Stomach (tissue), 9 donors: ENCODE data around the gene PAK5. TPM values are rescaled to one million over a fixed set of nuclear protein-coding genes. Genes with fewer than 3 reads are reported as not detected.

Experiments
- DNase-seq, 2 donors: peaks; one replicate each; pipeline versions ENCODE4 v3.0.0 to v3.0.0-alpha.2; 2013 to 2019
- H3K27ac ChIP-seq, 5 donors: fragments of 200-600 bp in 4 of 5; sonication (generic) in 4 of 5; one replicate each; pipeline ENCODE4 v1.5.1; 2013 to 2019; ENCODE audit warnings: mild to moderate bottlenecking in 1 of 5, moderate library complexity in 1 of 5
- H3K27me3 ChIP-seq, 3 donors: fragments of 200-600 bp; sonication (generic); one replicate each; pipeline ENCODE4 v1.5.1; 2017 to 2019; ENCODE audit warnings: mixed run types in 1 of 3
- H3K36me3 ChIP-seq, 4 donors: fragments of 200-600 bp; sonication (generic); 1 replicate in 3 of 4; 2 replicates in 1 of 4; pipeline ENCODE4 v1.5.1; 2016 to 2019
- H3K4me1 ChIP-seq, 4 donors: fragments of 200-600 bp; sonication (generic); one replicate each; pipeline ENCODE4 v1.5.1; 2016 to 2019
- H3K4me3 ChIP-seq, 4 donors: fragments of 200-600 bp; sonication (generic) in 3 of 4; one replicate each; pipeline ENCODE4 v1.5.1; 2016 to 2019; ENCODE audit warnings: mild to moderate bottlenecking in 1 of 4
- H3K9me3 ChIP-seq, 4 donors: fragments of 200-600 bp; sonication (generic); one replicate each; pipeline ENCODE4 v1.5.1; 2016 to 2019
- EP300 ChIP-seq: sonication (generic); formaldehyde crosslinking; IDR thresholded peaks from one replicate; pipeline ENCODE4 v1.6.1; 2017; ENCODE audit warnings: antibody characterized with exemption
- POLR2A ChIP-seq, 4 donors: fragments of 450-650 bp; IDR thresholded peaks; one replicate each; pipeline ENCODE4 v1.6.1; 2016; ENCODE audit warnings: antibody characterized with exemption in 4 of 4, control low read depth in 2 of 4, mild to moderate bottlenecking in 1 of 4, moderate library complexity in 1 of 4
- POLR2AphosphoS5 ChIP-seq, 3 donors: sonication (generic); formaldehyde crosslinking; IDR thresholded peaks; one replicate each; pipeline ENCODE4 v1.6.1; 2016; ENCODE audit warnings: antibody characterized with exemption in 3 of 3
- WGBS, 5 donors: extraction: QIAGEN DNeasy Blood & Tissue Kit in 3 of 5; methylation state at CpG; one replicate each; pipeline versions ENCODE4 v1.1.5 to v1.1.7; 2013 to 2018; 5-methylcytosine and 5-hydroxymethylcytosine counted together
- intact Hi-C: fragments of 100-400 bp; cut with DNase I; formaldehyde crosslinking; loops from one replicate; pipeline ENCODE4 v1.15.1; 2023; ENCODE audit warnings: low total_unique reads
- polyA plus RNA-seq, 3 donors: library from polyadenylated mRNA; stranded (reverse); fragments of 200-250 nt; gene quantifications; one replicate each; pipeline ENCODE4 v1.2.3, GENCODE V29; 2013
- total RNA-seq, 5 donors: library from RNA; depleted of rRNA; stranded (reverse); fragments of >200 nt; gene quantifications; one replicate each; pipeline versions ENCODE4 v1.1.0 to v1.2.3, GENCODE V29; 2014 to 2016
- TF ChIP-seq, protein P1 (sequence below), 7 experiments: fragments of 450-650 bp in 4 of 7; fragments of 200-600 bp in 3 of 7; sonication (generic) in 3 of 7; IDR thresholded peaks; one replicate each; pipeline ENCODE4 v1.5.1; 2016 to 2019; ENCODE audit warnings: antibody characterized with exemption in 7 of 7, control low read depth in 2 of 7, mild to moderate bottlenecking in 1 of 7
- donor health status: healthy with polysubstance abuse.
- donor health status: Bipolar disorder and iron deficiency.
- donor health status: healthy.

Gene PAK5
- total and polyA plus RNA-seq, 8 donors: under 0.01 to 0.92 (median 0.35) TPM; not detected in 3

DNA sequence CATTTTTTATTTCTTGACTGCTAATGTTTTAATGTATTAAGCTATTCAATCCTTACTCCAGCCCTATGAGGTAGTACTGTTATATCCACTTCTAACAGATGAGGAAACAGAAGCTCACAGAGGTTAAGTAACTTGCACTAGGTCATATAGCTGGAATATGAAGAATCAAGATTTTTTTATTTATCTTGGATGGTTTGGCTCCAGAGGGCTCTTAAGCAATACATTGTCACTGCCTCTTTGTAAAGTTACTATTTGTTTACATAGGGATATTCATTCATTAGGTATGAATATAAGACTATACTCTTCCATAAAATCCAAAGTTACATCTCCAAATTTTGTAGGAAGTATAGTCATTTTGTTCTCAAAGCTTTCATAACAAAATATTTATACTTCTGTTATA, 210.7 kb downstream of the PAK5 start:
- TF ChIP-seq, protein P1, sequence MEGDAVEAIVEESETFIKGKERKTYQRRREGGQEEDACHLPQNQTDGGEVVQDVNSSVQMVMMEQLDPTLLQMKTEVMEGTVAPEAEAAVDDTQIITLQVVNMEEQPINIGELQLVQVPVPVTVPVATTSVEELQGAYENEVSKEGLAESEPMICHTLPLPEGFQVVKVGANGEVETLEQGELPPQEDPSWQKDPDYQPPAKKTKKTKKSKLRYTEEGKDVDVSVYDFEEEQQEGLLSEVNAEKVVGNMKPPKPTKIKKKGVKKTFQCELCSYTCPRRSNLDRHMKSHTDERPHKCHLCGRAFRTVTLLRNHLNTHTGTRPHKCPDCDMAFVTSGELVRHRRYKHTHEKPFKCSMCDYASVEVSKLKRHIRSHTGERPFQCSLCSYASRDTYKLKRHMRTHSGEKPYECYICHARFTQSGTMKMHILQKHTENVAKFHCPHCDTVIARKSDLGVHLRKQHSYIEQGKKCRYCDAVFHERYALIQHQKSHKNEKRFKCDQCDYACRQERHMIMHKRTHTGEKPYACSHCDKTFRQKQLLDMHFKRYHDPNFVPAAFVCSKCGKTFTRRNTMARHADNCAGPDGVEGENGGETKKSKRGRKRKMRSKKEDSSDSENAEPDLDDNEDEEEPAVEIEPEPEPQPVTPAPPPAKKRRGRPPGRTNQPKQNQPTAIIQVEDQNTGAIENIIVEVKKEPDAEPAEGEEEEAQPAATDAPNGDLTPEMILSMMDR (IDR thresholded peaks at IDR 0.05): no peak
- no peak for TF ChIP-seq EP300
- TF ChIP-seq POLR2A (IDR thresholded peaks at IDR 0.05): no peak
- no peak for TF ChIP-seq POLR2AphosphoS5 (IDR thresholded peaks at IDR 0.05)
- intact Hi-C loops: loop anchor here (10.0 kb wide), 1 partner anchor 277 kb away; no protein-coding TSS in a partner anchor
- no peaks in the 10 kb centered on the region for H3K4me1 ChIP-seq
- no peak for DNase-seq
- no peak overlapping the region for H3K4me3 ChIP-seq
- no peak overlapping the region for H3K27ac ChIP-seq
- no peaks in the 10 kb centered on the region for H3K27me3 ChIP-seq
- no peaks in the 10 kb centered on the region for H3K36me3 ChIP-seq
- no peaks in the 10 kb centered on the region for H3K9me3 ChIP-seq

DNA sequence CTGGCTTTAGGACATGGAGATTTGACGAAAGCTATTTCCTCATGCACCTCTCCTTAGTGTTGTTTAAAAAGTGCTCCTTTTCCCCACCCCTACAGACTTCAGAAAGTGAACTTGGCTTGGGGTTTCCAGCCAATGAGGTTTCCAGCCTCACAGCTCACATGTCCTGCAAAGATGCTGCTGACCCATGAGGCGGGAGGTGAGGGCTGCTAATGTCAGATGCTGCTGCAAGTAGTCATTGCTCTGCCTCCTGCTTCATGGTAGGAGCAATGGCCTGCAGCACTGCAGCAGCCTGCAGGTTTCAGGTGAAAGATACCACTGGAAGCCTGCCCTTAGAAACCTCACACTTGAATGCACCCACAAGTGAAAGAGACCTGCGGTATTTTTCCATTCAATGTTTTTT, 211.7 kb downstream of the PAK5 start:
- no peaks in the 10 kb centered on the region for H3K4me1 ChIP-seq
- no peak overlapping the region for H3K27ac ChIP-seq
- DNase-seq: no peak
- no peaks in the 10 kb centered on the region for H3K36me3 ChIP-seq
- H3K9me3 ChIP-seq: no peaks in the 10 kb centered on the region
- intact Hi-C loops: loop anchor here (10.0 kb wide), 1 partner anchor 278 kb away; no protein-coding TSS in a partner anchor
- H3K4me3 ChIP-seq: no peak overlapping the region
- TF ChIP-seq, protein P1 (IDR thresholded peaks at IDR 0.05): no peak
- no peak for TF ChIP-seq EP300
- no peak for TF ChIP-seq POLR2AphosphoS5 (IDR thresholded peaks at IDR 0.05)
- TF ChIP-seq POLR2A (IDR thresholded peaks at IDR 0.05): no peak
- H3K27me3 ChIP-seq: no peaks in the 10 kb centered on the region
- WGBS, 5 donors: 81 to 93% (median 83%) methylated on average over 3 of the region's 3 CpGs

DNA sequence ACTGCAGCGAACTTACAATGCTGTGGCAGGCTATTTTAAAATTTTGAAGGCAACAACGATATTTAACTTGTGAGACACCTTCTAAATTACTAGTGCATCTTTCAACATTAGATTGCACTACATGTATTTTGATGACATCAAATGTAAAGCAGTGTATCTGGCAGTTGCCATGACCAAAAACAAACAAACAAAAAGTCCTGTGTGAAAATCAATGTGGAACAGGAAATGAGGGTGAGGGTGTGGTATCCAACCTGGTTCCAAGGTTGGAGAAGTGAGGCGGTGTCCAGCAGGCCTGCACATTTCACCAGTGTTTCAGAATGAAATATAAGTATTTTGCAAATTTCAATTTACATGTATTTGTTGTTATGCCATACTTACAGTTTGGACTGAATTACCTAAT, 212.5 kb downstream of the PAK5 start:
- Histone ChIP-seq H3K9me3 (no peaks in the 10 kb centered on the region), H3K27me3 (no peaks in the 10 kb centered on the region), H3K36me3 (no peaks in the 10 kb centered on the region), H3K27ac (no peak overlapping the region), H3K4me1 (no peaks in the 10 kb centered on the region), H3K4me3 (no peak overlapping the region)
- peak in 1 of 2 donors; percentile 64 for DNase-seq
- intact Hi-C loops: loop anchor here (10.0 kb wide), 1 partner anchor 278 kb away; no protein-coding TSS in a partner anchor
- TF ChIP-seq, protein P1 (IDR thresholded peaks at IDR 0.05): no peak
- TF ChIP-seq EP300: no peak
- TF ChIP-seq POLR2AphosphoS5 (IDR thresholded peaks at IDR 0.05): no peak
- no peak for TF ChIP-seq POLR2A (IDR thresholded peaks at IDR 0.05)
- 69 to 82% (median 80%) methylated on average over 3 of the region's 3 CpGs for WGBS, 5 donors

DNA sequence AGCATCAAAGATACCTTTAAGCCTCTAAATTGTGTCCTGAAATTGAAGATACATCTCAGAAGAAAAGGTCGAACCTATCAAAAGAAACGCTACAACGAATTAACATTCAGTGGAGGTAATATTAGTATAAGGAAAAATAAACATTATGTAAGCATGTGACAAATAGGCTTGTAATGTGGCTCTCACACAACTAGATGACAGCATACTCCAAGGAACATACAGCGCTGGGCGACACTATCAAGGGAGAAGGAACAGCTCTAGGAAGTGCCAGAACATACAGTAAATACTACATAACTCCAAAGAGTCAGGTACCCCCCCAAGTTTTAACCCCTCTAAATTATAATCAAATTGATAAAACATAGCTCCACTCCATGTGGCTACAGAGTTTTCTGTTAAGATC, 220.9 kb downstream of the PAK5 start:
- Histone ChIP-seq H3K4me3 (peak overlapping the region in 2 of 4 donors; percentile 13 to 27), H3K9me3 (no peaks in the 10 kb centered on the region), H3K27ac (no peak overlapping the region), H3K4me1 (peaks cover 0 to 16% (median 4%) of the 10 kb centered on the region in 4 donors), H3K27me3 (peaks cover 0 to 10% (median 0%) of the 10 kb centered on the region in 3 donors), H3K36me3 (no peaks in the 10 kb centered on the region)
- peak; percentile 58 to 88 for DNase-seq
- intact Hi-C loops: loop anchor here (10.0 kb wide), 1 partner anchor 1927 kb away; no protein-coding TSS in a partner anchor
- WGBS, 5 donors: 31 to 53% (median 37%) methylated on average over 5 of the region's 5 CpGs
- TF ChIP-seq, protein P1 (IDR thresholded peaks at IDR 0.05): peak in 5 of 7 experiments; percentile 29 to 90 (median 46)
- no peak for TF ChIP-seq POLR2AphosphoS5 (IDR thresholded peaks at IDR 0.05)
